ENCODE measurements around the gene RDH11.
A peak's percentile ranks its signal among the peaks of the same experiment; 100 is the strongest.

Gene RDH11

GRCh38 chr14:67695394-67695949 is at the start of gene RDH11:
Gene RDH11, minus strand, starts transcription at chr14:67695764. Its CDS starts 61 bp downstream, at chr14:67695703.
- peak within 1 kb of the TSS; percentile 96 for H3K27ac Mint-ChIP-seq
- peak within 1 kb of the TSS; percentile 92 for H3K4me3 Mint-ChIP-seq
- ATAC-seq (peak; percentile 91), DNase-seq (peak; percentile 76)
- H3K4me1 Mint-ChIP-seq, result peaks cover 24% of the 10 kb centered on the region
- H3K9me3 Mint-ChIP-seq, result no peaks in the 10 kb centered on the region
- peaks cover 23% of the 10 kb centered on the region for H3K36me3 Mint-ChIP-seq (ENCODE audit: low read depth)
- H3K27me3 Mint-ChIP-seq, result no peaks in the 10 kb centered on the region

GRCh38 chr14:67744046-67744445 is 48.5 kb upstream of the RDH11 start:
- no peak overlapping the region for H3K27ac Mint-ChIP-seq
- DNase-seq (no peak), ATAC-seq (no peak)
- H3K9me3 Mint-ChIP-seq, result no peaks in the 10 kb centered on the region
- H3K4me1 Mint-ChIP-seq, result peaks cover 16% of the 10 kb centered on the region
- no peak overlapping the region for H3K4me3 Mint-ChIP-seq
- no peaks in the 10 kb centered on the region for H3K27me3 Mint-ChIP-seq
- peaks cover 23% of the 10 kb centered on the region for H3K36me3 Mint-ChIP-seq (ENCODE audit: low read depth)

GRCh38 chr14:67738740-67739504 is 43.4 kb upstream of the RDH11 start:
- H3K27me3 Mint-ChIP-seq, result no peaks in the 10 kb centered on the region
- H3K4me1 Mint-ChIP-seq, result no peaks in the 10 kb centered on the region
- no peak overlapping the region for H3K4me3 Mint-ChIP-seq
- H3K27ac Mint-ChIP-seq, result no peak overlapping the region
- ATAC-seq (peak; percentile 43), DNase-seq (no peak)
- H3K36me3 Mint-ChIP-seq (ENCODE audit: low read depth), result no peaks in the 10 kb centered on the region
- H3K9me3 Mint-ChIP-seq, result no peaks in the 10 kb centered on the region

GRCh38 chr14:67736771-67737170 is 41.2 kb upstream of the RDH11 start:
- H3K27ac Mint-ChIP-seq, result no peak overlapping the region
- no peaks in the 10 kb centered on the region for H3K36me3 Mint-ChIP-seq (ENCODE audit: low read depth)
- no peak overlapping the region for H3K4me3 Mint-ChIP-seq
- no peaks in the 10 kb centered on the region for H3K9me3 Mint-ChIP-seq
- no peak for DNase-seq
- no peaks in the 10 kb centered on the region for H3K4me1 Mint-ChIP-seq
- H3K27me3 Mint-ChIP-seq, result no peaks in the 10 kb centered on the region
- no peak for ATAC-seq

GRCh38 chr14:67735336-67736147 is 40.0 kb upstream of the RDH11 start:
- H3K9me3 Mint-ChIP-seq, result no peaks in the 10 kb centered on the region
- H3K4me3 Mint-ChIP-seq, result no peak overlapping the region
- H3K27ac Mint-ChIP-seq, result no peak overlapping the region
- H3K4me1 Mint-ChIP-seq, result no peaks in the 10 kb centered on the region
- ATAC-seq (no peak), DNase-seq (no peak)
- no peaks in the 10 kb centered on the region for H3K27me3 Mint-ChIP-seq
- no peaks in the 10 kb centered on the region for H3K36me3 Mint-ChIP-seq (ENCODE audit: low read depth)

GRCh38 chr14:67734675-67735074 is 39.1 kb upstream of the RDH11 start:
- H3K27me3 Mint-ChIP-seq, result no peaks in the 10 kb centered on the region
- H3K27ac Mint-ChIP-seq, result no peak overlapping the region
- H3K4me1 Mint-ChIP-seq, result no peaks in the 10 kb centered on the region
- H3K4me3 Mint-ChIP-seq, result no peak overlapping the region
- no peaks in the 10 kb centered on the region for H3K36me3 Mint-ChIP-seq (ENCODE audit: low read depth)
- ATAC-seq (no peak), DNase-seq (no peak)
- H3K9me3 Mint-ChIP-seq, result no peaks in the 10 kb centered on the region

- DNase-seq, result no peak
- no peaks in the 10 kb centered on the region for H3K27me3 Mint-ChIP-seq
- H3K36me3 Mint-ChIP-seq (ENCODE audit: low read depth), result no peaks in the 10 kb centered on the region
Observed at GRCh38 chr14:67733616-67734015, 38.1 kb upstream of the RDH11 start.

GRCh38 chr14:67729072-67729885 is 33.7 kb upstream of the RDH11 start:
- Mint-ChIP-seq H3K4me3 (no peak overlapping the region), H3K9me3 (no peaks in the 10 kb centered on the region), H3K36me3 (ENCODE audit: low read depth) (no peaks in the 10 kb centered on the region), H3K27ac (no peak overlapping the region), H3K27me3 (peaks cover 6% of the 10 kb centered on the region), H3K4me1 (no peaks in the 10 kb centered on the region)
- ATAC-seq, result no peak
- no peak for DNase-seq

More at GRCh38 chr14:67733616-67734015, 38.1 kb upstream of the RDH11 start:
- no peaks in the 10 kb centered on the region for H3K4me1 Mint-ChIP-seq
- ATAC-seq, result no peak
- H3K27ac Mint-ChIP-seq, result no peak overlapping the region
- H3K9me3 Mint-ChIP-seq, result no peaks in the 10 kb centered on the region
- no peak overlapping the region for H3K4me3 Mint-ChIP-seq

GRCh38 chr14:67728258-67728657 is 32.7 kb upstream of the RDH11 start:
- peaks cover 15% of the 10 kb centered on the region for H3K27me3 Mint-ChIP-seq
- no peaks in the 10 kb centered on the region for H3K9me3 Mint-ChIP-seq
- no peak overlapping the region for H3K27ac Mint-ChIP-seq
- ATAC-seq (no peak), DNase-seq (no peak)
- H3K36me3 Mint-ChIP-seq (ENCODE audit: low read depth), result no peaks in the 10 kb centered on the region
- H3K4me3 Mint-ChIP-seq, result no peak overlapping the region
- no peaks in the 10 kb centered on the region for H3K4me1 Mint-ChIP-seq

GRCh38 chr14:67727361-67727760 is 31.8 kb upstream of the RDH11 start:
- Mint-ChIP-seq H3K4me1 (peaks cover 2% of the 10 kb centered on the region), H3K36me3 (ENCODE audit: low read depth) (no peaks in the 10 kb centered on the region), H3K4me3 (no peak overlapping the region), H3K9me3 (no peaks in the 10 kb centered on the region), H3K27ac (no peak overlapping the region), H3K27me3 (peaks cover 23% of the 10 kb centered on the region)
- DNase-seq (no peak), ATAC-seq (no peak)

GRCh38 chr14:67725171-67725570 is 29.6 kb upstream of the RDH11 start:
- Mint-ChIP-seq H3K9me3 (no peaks in the 10 kb centered on the region), H3K27me3 (peaks cover 32% of the 10 kb centered on the region), H3K4me3 (no peak overlapping the region), H3K27ac (no peak overlapping the region), H3K4me1 (peaks cover 3% of the 10 kb centered on the region), H3K36me3 (ENCODE audit: low read depth) (no peaks in the 10 kb centered on the region)
- ATAC-seq, result no peak
- no peak for DNase-seq

- Mint-ChIP-seq H3K36me3 (ENCODE audit: low read depth) (no peaks in the 10 kb centered on the region), H3K27me3 (peaks cover 33% of the 10 kb centered on the region), H3K4me3 (no peak overlapping the region), H3K4me1 (peaks cover 4% of the 10 kb centered on the region), H3K27ac (no peak overlapping the region), H3K9me3 (no peaks in the 10 kb centered on the region)
- no peak for DNase-seq
- no peak for ATAC-seq
Observed at GRCh38 chr14:67722293-67722692, 26.7 kb upstream of the RDH11 start.

- Mint-ChIP-seq H3K27me3 (peaks cover 33% of the 10 kb centered on the region), H3K4me3 (no peak overlapping the region), H3K9me3 (no peaks in the 10 kb centered on the region), H3K27ac (no peak overlapping the region), H3K4me1 (peaks cover 4% of the 10 kb centered on the region), H3K36me3 (ENCODE audit: low read depth) (no peaks in the 10 kb centered on the region)
- ATAC-seq (no peak), DNase-seq (no peak)
Observed at GRCh38 chr14:67721875-67722274, 26.3 kb upstream of the RDH11 start.

- H3K27me3 Mint-ChIP-seq, result peaks cover 32% of the 10 kb centered on the region
- H3K9me3 Mint-ChIP-seq, result no peaks in the 10 kb centered on the region
- H3K4me3 Mint-ChIP-seq, result no peak overlapping the region
- peaks cover 4% of the 10 kb centered on the region for H3K4me1 Mint-ChIP-seq
- H3K36me3 Mint-ChIP-seq (ENCODE audit: low read depth), result no peaks in the 10 kb centered on the region
- no peak for ATAC-seq
- no peak overlapping the region for H3K27ac Mint-ChIP-seq
- DNase-seq, result no peak
Observed at GRCh38 chr14:67719866-67720265, 24.3 kb upstream of the RDH11 start.
